GM18499 (cell line): ENCODE measurements around the gene SLC5A11.
"Not testable (repeated sequence)": the region's sequence is repeated elsewhere in the genome, so short reads cannot be mapped to it uniquely, and the experiment has no call there.

ENCODE experiments used
- ATAC-seq: cut with Tn5 transposase; IDR thresholded peaks from one replicate; pipeline ENCODE4 v1.9.1; 2021; ENCODE audit warnings: moderate number of reproducible peaks; ENCODE audit not compliant: insufficient read depth, unreplicated experiment

SLC5A11 gene

GRCh38 chr16:24855678-24856077 is 9.9 kb downstream of the SLC5A11 start:
- ATAC-seq: no peak

GRCh38 chr16:24856871-24857270 is 11.1 kb downstream of the SLC5A11 start:
- not testable (repeated sequence) for ATAC-seq

GRCh38 chr16:24858219-24859041 is 12.7 kb downstream of the SLC5A11 start:
- ATAC-seq: no peak

GRCh38 chr16:24861461-24861860 is 15.7 kb downstream of the SLC5A11 start:
- no peak for ATAC-seq

DNA sequence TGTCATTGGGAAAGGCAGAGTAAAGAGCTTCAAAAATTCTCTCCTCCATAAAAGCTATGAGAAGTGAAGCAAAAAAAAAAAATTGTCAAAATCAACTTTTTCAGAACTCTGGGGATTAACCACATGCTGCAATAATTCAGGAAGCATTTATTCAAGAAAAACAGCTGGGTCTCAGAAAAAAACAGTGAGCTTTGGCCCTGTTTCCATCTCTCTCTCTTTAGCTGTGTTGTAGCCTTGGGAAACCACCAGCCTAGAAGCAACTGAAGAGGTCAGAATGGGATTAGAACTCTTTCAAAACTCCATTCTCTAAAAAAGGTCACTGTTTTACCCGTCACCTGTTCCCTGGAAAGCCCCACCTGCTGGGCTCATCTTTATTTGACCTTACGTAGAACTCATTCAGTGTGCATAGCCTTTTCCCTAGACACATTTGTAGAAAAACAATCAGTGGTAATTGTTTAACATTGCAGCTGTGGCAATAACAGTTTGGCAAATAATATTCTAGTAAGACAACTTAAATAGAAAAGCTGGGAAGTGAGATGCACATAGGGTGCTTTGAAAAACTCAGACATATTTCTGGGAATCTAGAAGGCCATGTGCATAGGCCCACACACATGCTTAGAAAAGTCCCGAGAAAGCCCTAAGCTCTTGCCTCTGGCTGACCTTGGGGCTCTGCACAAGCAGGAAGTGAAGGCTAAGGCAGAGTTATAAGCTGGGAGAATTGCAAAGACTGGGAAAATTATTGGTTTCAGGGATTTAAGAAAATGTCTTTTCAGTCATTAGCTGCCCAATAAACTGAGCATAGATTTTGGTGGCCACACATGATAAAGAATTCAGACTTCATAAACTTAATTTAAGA is 18.0 kb downstream of the SLC5A11 start:
- ATAC-seq: no peak

- no peak for ATAC-seq
Measured at GRCh38 chr16:24869033-24869432, 23.3 kb downstream of the SLC5A11 start.

DNA sequence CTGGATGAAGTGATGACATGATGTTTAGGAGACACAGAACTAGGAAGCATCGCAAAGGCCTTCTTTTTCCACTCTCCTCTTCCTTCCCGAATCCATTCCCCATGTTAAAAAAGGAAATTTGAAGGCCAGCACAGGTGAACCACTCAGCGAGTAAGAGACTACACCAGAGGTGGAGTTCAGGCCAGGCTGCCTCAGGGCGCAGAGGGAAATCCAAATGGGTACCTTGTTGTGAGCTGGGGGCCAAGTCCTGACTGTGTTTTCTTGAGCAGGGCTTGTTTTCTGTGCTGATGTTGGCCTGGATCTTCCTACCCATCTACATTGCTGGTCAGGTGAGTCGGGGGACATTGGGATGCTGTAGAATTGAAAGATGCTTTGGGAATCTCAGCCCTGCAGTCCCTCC is 26.1 kb downstream of the SLC5A11 start:
- no peak for ATAC-seq

DNA sequence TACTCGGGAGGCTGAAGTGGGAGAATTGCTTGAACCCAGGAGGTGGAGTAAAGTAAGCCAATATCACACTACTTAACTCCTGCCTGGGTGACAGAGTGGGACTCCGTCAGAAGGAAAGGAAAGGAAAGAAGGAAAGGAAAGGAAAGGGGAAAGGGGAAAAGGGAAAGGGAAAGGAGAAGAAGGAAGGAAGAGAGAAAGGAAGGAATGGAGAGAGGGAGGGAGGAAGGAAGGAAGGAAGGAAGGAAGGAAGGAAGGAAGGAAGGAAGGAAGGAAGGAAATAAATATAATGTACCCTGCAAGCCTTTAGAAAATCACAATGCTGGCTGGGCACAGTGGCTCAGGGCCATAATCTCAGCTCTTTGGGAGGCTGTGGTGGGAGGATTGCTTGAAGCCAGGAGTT is 27.3 kb downstream of the SLC5A11 start:
- no peak for ATAC-seq

DNA sequence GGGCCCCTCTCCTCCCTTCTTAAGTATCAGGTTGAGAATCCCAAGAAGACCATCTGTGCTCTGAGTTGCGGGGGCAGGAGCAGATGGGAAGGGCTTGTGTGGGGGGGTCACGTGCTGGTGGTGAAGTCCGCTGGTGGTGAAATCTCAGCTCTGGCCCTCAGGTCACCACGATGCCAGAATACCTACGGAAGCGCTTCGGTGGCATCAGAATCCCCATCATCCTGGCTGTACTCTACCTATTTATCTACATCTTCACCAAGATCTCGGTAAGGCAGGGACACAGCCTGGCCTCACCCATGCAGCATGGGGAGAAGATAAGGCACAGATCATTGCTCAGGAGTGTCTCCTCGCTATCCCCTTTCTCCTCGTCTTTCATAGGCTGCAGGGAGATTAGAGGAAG is 29.7 kb downstream of the SLC5A11 start:
- no peak for ATAC-seq

- ATAC-seq: no peak
Measured at GRCh38 chr16:24876231-24876630, 30.5 kb downstream of the SLC5A11 start.

- ATAC-seq: no peak
Measured at GRCh38 chr16:24879684-24880083, 33.9 kb downstream of the SLC5A11 start.

GRCh38 chr16:24883714-24884151 is 38.0 kb downstream of the SLC5A11 start:
- no peak for ATAC-seq

- ATAC-seq: no peak
Measured at GRCh38 chr16:24887472-24887871, 41.7 kb downstream of the SLC5A11 start.

DNA sequence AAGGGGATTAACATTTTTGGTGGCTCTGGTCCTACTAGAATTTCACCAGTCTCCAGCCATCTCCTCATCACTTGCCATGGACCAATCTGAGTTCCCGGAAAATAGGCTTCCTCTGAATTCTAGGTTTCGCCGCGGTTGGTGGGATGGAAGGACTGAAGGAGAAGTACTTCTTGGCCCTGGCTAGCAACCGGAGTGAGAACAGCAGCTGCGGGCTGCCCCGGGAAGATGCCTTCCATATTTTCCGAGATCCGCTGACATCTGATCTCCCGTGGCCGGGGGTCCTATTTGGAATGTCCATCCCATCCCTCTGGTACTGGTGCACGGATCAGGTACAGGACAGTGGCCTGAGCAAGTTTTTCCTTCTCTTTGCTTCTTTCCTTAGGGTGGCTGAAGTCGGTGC is 45.0 kb downstream of the SLC5A11 start:
- no peak for ATAC-seq

DNA sequence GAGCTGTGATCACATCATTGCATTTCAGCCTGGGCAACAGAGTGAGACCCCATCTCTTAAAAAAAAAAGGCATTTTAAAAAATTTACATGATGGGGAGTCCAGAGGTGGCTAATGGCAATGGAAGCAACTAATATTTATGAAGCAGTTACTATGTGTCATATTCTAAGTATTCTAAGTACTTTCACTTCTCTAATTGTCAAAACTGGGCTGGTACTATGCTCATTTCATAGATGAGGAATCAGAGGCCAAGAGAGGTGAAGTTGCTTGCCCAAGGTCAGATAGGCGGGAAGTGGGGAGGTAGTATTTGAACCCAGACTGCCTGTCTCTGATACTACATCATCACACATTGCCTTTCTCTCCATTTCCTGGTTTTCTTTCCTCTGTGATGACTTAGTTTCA is 50.7 kb downstream of the SLC5A11 start:
- no peak for ATAC-seq

- ATAC-seq: not testable (repeated sequence)
Measured at GRCh38 chr16:24897522-24897921, 51.8 kb downstream of the SLC5A11 start.

DNA sequence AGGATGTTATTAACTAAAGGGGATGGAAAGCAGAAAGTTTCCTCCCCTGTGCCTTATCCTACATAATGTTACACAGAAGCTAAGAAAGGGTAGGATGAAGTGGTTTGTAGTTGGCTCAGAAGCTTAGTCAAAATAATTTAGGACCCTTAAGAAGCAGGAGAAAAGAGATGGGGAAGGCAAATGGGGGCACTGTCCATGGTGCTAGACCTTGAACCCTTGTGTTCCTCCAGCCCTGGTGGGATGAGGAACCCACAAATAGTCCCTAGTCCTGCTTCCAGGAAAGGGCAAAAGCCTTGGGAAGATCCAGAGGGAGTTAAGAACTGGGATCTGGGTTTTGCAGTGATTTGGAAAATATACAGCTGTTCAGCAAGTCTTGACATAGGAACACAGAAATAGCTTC is 54.5 kb downstream of the SLC5A11 start:
- no peak for ATAC-seq

GRCh38 chr16:24906199-24906808 is 60.5 kb downstream of the SLC5A11 start:
- no peak for ATAC-seq

DNA sequence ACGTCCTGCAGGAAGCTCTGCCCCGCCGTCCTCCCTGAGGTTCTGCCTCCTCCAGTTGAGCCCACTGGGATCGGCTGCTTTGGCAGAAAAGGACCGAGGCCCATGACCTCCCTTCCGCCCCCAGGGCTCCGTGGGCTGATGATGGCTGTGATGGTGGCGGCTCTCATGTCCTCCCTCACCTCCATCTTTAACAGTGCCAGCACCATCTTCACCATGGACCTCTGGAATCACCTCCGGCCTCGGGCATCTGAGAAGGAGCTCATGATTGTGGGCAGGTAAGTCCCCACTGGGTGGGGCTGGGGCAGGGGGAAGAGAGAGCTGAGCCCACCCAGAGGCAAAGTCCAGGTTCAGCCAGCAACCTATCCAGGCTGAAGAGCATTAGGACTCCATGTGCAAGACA is 61.1 kb downstream of the SLC5A11 start:
- no peak for ATAC-seq

DNA sequence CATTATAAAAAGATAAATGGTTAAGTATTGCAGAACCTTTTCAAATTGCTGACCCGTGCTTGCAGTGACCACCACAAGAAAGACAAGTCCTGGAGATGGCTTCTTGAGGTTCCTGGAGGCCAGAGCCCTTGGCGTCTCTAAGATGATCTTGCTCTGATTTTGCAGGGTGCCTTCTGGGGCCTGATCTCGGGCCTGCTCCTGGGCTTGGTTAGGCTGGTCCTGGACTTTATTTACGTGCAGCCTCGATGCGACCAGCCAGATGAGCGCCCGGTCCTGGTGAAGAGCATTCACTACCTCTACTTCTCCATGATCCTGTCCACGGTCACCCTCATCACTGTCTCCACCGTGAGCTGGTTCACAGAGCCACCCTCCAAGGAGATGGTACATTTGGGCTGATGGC is 63.0 kb downstream of the SLC5A11 start:
- no peak for ATAC-seq

DNA sequence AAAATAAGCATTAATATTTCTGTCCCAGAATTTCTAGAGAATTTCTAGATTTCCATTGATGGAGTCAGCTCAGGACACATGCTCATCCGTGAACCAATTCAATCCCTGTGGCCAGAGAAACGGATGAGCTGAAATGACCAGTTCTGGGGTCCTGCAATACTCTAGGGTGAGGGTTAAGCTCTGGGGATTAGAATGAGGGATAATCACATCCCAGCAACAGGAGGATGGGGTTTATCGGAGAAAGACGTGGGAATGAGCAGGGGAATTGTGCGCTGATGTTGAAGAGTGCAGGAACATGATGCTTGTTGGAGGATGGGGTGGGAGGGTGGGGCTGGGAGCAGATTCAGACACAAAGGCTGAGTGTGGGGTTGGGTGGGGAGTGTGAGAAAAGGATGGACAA is 64.1 kb downstream of the SLC5A11 start:
- ATAC-seq: no peak
